GM23248 (cell line): Measurements from ENCODE around the gene TBKBP1. TPM values are rescaled to one million over a fixed set of nuclear protein-coding genes. Genes with fewer than 3 reads are reported as not detected.
"Not testable (repeated sequence)": the region's sequence is repeated elsewhere in the genome, so short reads cannot be mapped to it uniquely, and the experiment has no call there.

ENCODE experiments used
- DNase-seq: peaks from one replicate; pipeline ENCODE4 v3.0.0-alpha.2; 2015
- H2AFZ ChIP-seq: fragments of 200-600 bp; sonication (generic); 2 replicates; pipeline ENCODE4 v1.6.1; 2016; ENCODE audit warnings: antibody characterized with exemption
- H3F3A ChIP-seq: fragments of 200-600 bp; sonication (generic); 2 replicates; pipeline ENCODE4 v1.6.1; 2016; ENCODE audit warnings: mild to moderate bottlenecking, antibody characterized with exemption, mixed run types; ENCODE audit not compliant: insufficient read depth
- H3K27ac ChIP-seq: fragments of 200-600 bp; sonication (generic); 2 replicates; pipeline ENCODE4 v1.5.1; 2016; ENCODE audit warnings: mild to moderate bottlenecking
- H3K27me3 ChIP-seq: fragments of 200-600 bp; sonication (generic); replicated peaks from 2 replicates; pipeline ENCODE4 v1.6.1; 2016; ENCODE audit warnings: mild to moderate bottlenecking; ENCODE audit not compliant: insufficient read depth
- H3K36me3 ChIP-seq: fragments of 200-600 bp; sonication (generic); 2 replicates; pipeline ENCODE4 v1.6.1; 2016; ENCODE audit warnings: low read depth, mild to moderate bottlenecking
- H3K4me1 ChIP-seq: fragments of 200-600 bp; sonication (generic); 2 replicates; pipeline ENCODE4 v1.6.1; 2016; ENCODE audit warnings: mild to moderate bottlenecking; ENCODE audit not compliant: insufficient read depth
- H3K4me2 ChIP-seq: fragments of 200-600 bp; sonication (generic); one replicate; pipeline ENCODE4 v1.6.1; 2016; ENCODE audit warnings: mild to moderate bottlenecking; ENCODE audit not compliant: unreplicated experiment
- H3K4me3 ChIP-seq: fragments of 200-600 bp; sonication (generic); 2 replicates; pipeline ENCODE4 v1.5.1; 2016; ENCODE audit warnings: mild to moderate bottlenecking
- H3K79me2 ChIP-seq: fragments of 200-600 bp; sonication (generic); 2 replicates; pipeline ENCODE4 v1.6.1; 2016; ENCODE audit warnings: mild to moderate bottlenecking; ENCODE audit not compliant: insufficient read depth
- H3K9ac ChIP-seq: fragments of 200-600 bp; sonication (generic); 2 replicates; pipeline ENCODE4 v1.6.1; 2016; ENCODE audit warnings: mild to moderate bottlenecking
- H3K9me2 ChIP-seq: fragments of 200-600 bp; sonication (generic); 2 replicates; pipeline ENCODE4 v1.6.1; 2016; ENCODE audit warnings: mixed run types, mild to moderate bottlenecking, moderate library complexity; ENCODE audit not compliant: insufficient read depth
- H3K9me3 ChIP-seq: fragments of 200-600 bp; sonication (generic); one replicate; pipeline ENCODE4 v1.6.1; 2017; ENCODE audit warnings: low read depth
- H4K20me1 ChIP-seq: fragments of 200-600 bp; sonication (generic); 2 replicates; pipeline ENCODE4 v1.6.0; 2016; ENCODE audit not compliant: insufficient read depth
- EZH2 ChIP-seq: fragments of 200-600 bp; sonication (generic); IDR thresholded peaks from 2 replicates; pipeline ENCODE4 v1.6.1; 2018; ENCODE audit warnings: antibody characterized with exemption, mild to moderate bottlenecking; ENCODE audit not compliant: insufficient read depth, poor library complexity, severe bottlenecking
- EZH2phosphoT487 ChIP-seq: fragments of 200-600 bp; sonication (generic); IDR thresholded peaks from 2 replicates; pipeline ENCODE4 v1.6.1; 2018; ENCODE audit warnings: antibody characterized with exemption, moderate library complexity, mild to moderate bottlenecking, low read depth; ENCODE audit not compliant: insufficient read depth
- WGBS, 2 experiments: methylation state at CpG; one replicate each; pipeline ENCODE4 v1.1.6; 2015 to 2017; ENCODE audit warnings: low lambda C conversion rate in 2 of 2, low coverage in 1 of 2; ENCODE audit errors: missing lambda C conversion rate in 2 of 2; 5-methylcytosine and 5-hydroxymethylcytosine counted together
- in situ Hi-C: fragments of 300-500 bp; cut with MboI; formaldehyde crosslinking; loops from 2 replicates; pipeline ENCODE4 v1.15.0; 2020
- polyA plus RNA-seq: library from polyadenylated mRNA; unstranded; fragments of >200 nt; fragmentation: Nextera tagmentation; extraction: Ambion mirVana; gene quantifications from 2 replicates; pipeline ENCODE4 v1.2.1, GENCODE V29; 2016
- total RNA-seq: library from RNA; depleted of rRNA; stranded (reverse); fragments of >200 nt; shearing (Covaris generic); gene quantifications from 2 replicates; pipeline ENCODE4 v1.2.3, GENCODE V29; 2014

Gene TBKBP1
- total and polyA plus RNA-seq, 2 experiments from 2014 or later: 1.1 to 12.3 TPM

DNA sequence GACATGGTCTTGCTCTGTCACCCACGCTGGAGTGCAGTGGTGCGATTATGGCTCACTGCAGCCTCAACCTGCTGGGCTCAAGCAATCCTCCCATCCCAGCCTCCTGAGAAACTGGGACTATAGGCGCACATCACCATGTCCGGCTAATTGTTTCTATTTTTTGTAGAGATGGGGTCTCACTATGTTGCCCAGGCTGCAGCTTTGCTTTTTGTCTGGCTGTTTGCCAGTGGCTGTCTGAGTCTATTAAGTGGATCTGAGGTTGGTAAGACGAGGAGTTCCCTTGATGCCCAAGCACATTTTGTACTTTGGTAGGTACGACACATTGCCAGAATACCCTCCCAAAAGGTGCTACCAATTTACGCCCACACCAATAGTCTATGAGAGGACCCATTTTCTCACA is 44.2 kb downstream of the TBKBP1 start:
- peaks cover 41% of the 10 kb centered on the region for H3K27me3 ChIP-seq
- WGBS, 2 experiments: 71 to 75% methylated on average over 7 of the region's 7 CpGs

GRCh38 chr17:47739150-47739549 is 45.2 kb downstream of the TBKBP1 start:
- no peaks in the 10 kb centered on the region for H3K9me2 ChIP-seq
- H3K9ac ChIP-seq: no peak overlapping the region
- no peak for DNase-seq
- WGBS, 2 experiments: 71 to 75% methylated on average over 8 of the region's 8 CpGs
- H4K20me1 ChIP-seq: no peaks in the 10 kb centered on the region
- no peak overlapping the region for H3K4me2 ChIP-seq
- no peaks in the 10 kb centered on the region for H3F3A ChIP-seq
- TF ChIP-seq EZH2: no peak
- no peak overlapping the region for H3K4me3 ChIP-seq
- in situ Hi-C loops: no loop called here
- H3K4me1 ChIP-seq: no peaks in the 10 kb centered on the region
- H3K79me2 ChIP-seq: no peaks in the 10 kb centered on the region
- H3K27me3 ChIP-seq: peaks cover 36% of the 10 kb centered on the region
- no peaks in the 10 kb centered on the region for H3K36me3 ChIP-seq
- no peaks in the 10 kb centered on the region for H3K9me3 ChIP-seq
- no peak overlapping the region for H2AFZ ChIP-seq
- no peak overlapping the region for H3K27ac ChIP-seq

More for the DNA sequence above, 44.2 kb downstream of the TBKBP1 start:
- DNase-seq: no peak
- Histone ChIP-seq H3K36me3 (no peaks in the 10 kb centered on the region), H3K9me2 (no peaks in the 10 kb centered on the region), H3K4me2 (no peak overlapping the region), H3K79me2 (no peaks in the 10 kb centered on the region), H3K4me3 (no peak overlapping the region), H3K9me3 (no peaks in the 10 kb centered on the region), H3K4me1 (no peaks in the 10 kb centered on the region), H3K9ac (no peak overlapping the region), H3F3A (no peaks in the 10 kb centered on the region), H2AFZ (no peak overlapping the region), H4K20me1 (no peaks in the 10 kb centered on the region), H3K27ac (no peak overlapping the region)
- TF ChIP-seq EZH2phosphoT487: no peak
- in situ Hi-C loops: no loop called here

DNA sequence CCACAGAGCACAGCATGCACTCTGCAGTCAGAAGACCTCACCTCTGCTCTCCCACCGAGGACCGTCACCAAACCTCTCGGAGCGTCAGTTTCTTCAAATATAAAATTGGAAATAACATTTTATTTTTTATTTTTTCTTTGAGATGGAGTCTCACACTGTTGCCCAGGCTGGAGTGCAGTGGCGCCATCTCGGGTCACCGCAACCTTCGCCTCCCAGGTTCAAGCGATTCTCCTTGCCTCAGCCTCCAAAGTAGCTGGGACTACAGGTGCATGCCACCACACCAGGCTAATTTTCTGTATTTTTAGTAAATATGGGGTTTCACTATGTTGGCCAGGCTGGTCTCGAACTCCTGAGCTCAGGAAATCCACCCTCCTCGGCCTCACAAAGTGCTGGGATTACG is 46.0 kb downstream of the TBKBP1 start:
- H4K20me1 ChIP-seq, in situ Hi-C loops, H3F3A ChIP-seq, H3K4me3 ChIP-seq, H3K4me2 ChIP-seq, DNase-seq, H3K4me1 ChIP-seq, H3K79me2 ChIP-seq, H3K9me3 ChIP-seq, H3K36me3 ChIP-seq, H2AFZ ChIP-seq, H3K9me2 ChIP-seq, H3K9ac ChIP-seq, H3K27ac ChIP-seq: not testable (repeated sequence)
- WGBS, 2 experiments: 74 to 79% methylated on average over 12 of the region's 12 CpGs
- H3K27me3 ChIP-seq: peaks cover 36% of the 10 kb centered on the region

DNA sequence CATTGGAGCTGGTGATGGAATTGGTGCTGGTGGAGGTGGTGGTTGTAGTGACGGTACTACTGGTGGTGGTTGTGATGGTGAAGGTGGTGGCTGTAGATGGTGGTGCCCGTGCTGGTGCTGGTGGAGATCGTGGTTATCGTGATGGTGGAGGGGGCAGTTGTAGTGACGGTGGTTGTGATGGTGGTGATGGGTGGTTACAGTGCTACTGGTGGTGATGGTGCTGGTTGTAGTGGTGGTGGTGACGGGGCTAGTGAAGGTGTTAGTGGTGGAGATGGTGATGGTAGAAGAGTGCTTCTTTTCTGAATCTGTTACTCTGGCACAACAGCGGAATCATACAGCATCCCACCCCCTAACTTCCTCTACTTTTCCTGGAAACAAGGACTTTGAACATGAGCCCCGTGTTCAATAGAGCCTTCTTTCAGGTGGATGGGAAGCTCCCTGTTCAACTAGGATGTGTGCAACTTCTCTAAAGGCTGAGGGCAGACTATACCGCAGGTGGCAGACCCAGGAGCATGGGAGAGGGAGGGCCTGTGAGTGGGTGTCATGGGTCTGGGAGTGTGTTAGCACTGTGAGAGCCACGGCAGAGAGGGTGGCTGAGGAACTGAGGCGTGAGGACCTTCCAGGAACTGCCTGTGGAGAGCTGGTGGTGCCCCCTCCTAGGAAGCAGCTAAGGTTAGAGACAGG is 47.3 kb downstream of the TBKBP1 start:
- H3K27me3 ChIP-seq: peaks cover 42% of the 10 kb centered on the region
- in situ Hi-C loops: no loop called here
- no peak overlapping the region for H3K4me2 ChIP-seq
- no peak overlapping the region for H3K4me3 ChIP-seq
- no peak overlapping the region for H3K27ac ChIP-seq
- TF ChIP-seq EZH2phosphoT487: no peak
- no peak for TF ChIP-seq EZH2
- H3K9me2 ChIP-seq: no peaks in the 10 kb centered on the region
- H3K4me1 ChIP-seq: no peaks in the 10 kb centered on the region
- no peak for DNase-seq
- H3K36me3 ChIP-seq: no peaks in the 10 kb centered on the region
- no peak overlapping the region for H3K9ac ChIP-seq
- H3F3A ChIP-seq: no peaks in the 10 kb centered on the region
- WGBS, 2 experiments: 76 to 79% methylated on average over 11 of the region's 11 CpGs
- no peaks in the 10 kb centered on the region for H3K9me3 ChIP-seq
- H4K20me1 ChIP-seq: no peaks in the 10 kb centered on the region
- H3K79me2 ChIP-seq: no peaks in the 10 kb centered on the region
- H2AFZ ChIP-seq: no peak overlapping the region

- Histone ChIP-seq H4K20me1 (no peaks in the 10 kb centered on the region), H3K9me3 (no peaks in the 10 kb centered on the region), H3K27ac (no peak overlapping the region), H3K36me3 (no peaks in the 10 kb centered on the region), H3K79me2 (no peaks in the 10 kb centered on the region), H3K4me1 (no peaks in the 10 kb centered on the region), H3K9ac (no peak overlapping the region), H3K4me3 (no peak overlapping the region), H2AFZ (no peak overlapping the region), H3F3A (no peaks in the 10 kb centered on the region), H3K27me3 (peaks cover 45% of the 10 kb centered on the region), H3K4me2 (no peak overlapping the region), H3K9me2 (no peaks in the 10 kb centered on the region)
- TF ChIP-seq EZH2 (no peak), EZH2phosphoT487 (no peak)
- WGBS, 2 experiments: 78 to 82% methylated on average over 9 of the region's 9 CpGs
- in situ Hi-C loops: no loop called here
- DNase-seq: no peak
These were observed 47.8 kb downstream of the TBKBP1 start for GRCh38 chr17:47741793-47742145.
